ENCODE results near the gene CREB5. TPM values are rescaled to one million over a fixed set of nuclear protein-coding genes. Genes with fewer than 3 reads are reported as not detected.

CREB5 gene
- total RNA-seq, 1 experiment from 2014 or later: 2.1 TPM

GRCh38 chr7:28661826-28662595 lies 249.7 kb downstream of the CREB5 start:
- CTCF ChIA-PET: no interaction called here
- BruUV-seq (replicated peaks): no TSS peak
- H3K27me3 ChIP-seq (ENCODE audit: insufficient read depth, low read depth): no peaks in the 10 kb centered on the region
- no peak overlapping the region for H2AFZ ChIP-seq
- POLR2A ChIA-PET (ENCODE audit: unreplicated experiment): no interaction called here
- H3K27ac ChIP-seq: no peak overlapping the region
- H3K79me2 ChIP-seq (ENCODE audit: low read depth): no peaks in the 10 kb centered on the region
- peaks cover 23% of the 10 kb centered on the region for H3K9me3 ChIP-seq (ENCODE audit: insufficient read depth, low read depth)
- no peaks in the 10 kb centered on the region for H4K20me1 ChIP-seq (ENCODE audit: insufficient read depth)
- H3K4me2 ChIP-seq: no peak overlapping the region
- no peak for DNase-seq
- intact Hi-C loops (cut with micrococcal nuclease; ENCODE audit: unreplicated experiment): no loop called here
- no peaks in the 10 kb centered on the region for H3K9me2 ChIP-seq (ENCODE audit: insufficient read depth)
- H3K4me1 ChIP-seq (replicated peaks; ENCODE audit: insufficient read depth): 0 out of 2 replicates have a peak, but pooled peaks cover 4% of the 10 kb centered on the region
- no peaks in the 10 kb centered on the region for H3F3A ChIP-seq (ENCODE audit: insufficient read depth, low read depth)
- TF ChIP-seq EZH2 (IDR thresholded peaks at IDR 0.05; ENCODE audit: low read depth): no peak
- TF ChIP-seq, protein P1, sequence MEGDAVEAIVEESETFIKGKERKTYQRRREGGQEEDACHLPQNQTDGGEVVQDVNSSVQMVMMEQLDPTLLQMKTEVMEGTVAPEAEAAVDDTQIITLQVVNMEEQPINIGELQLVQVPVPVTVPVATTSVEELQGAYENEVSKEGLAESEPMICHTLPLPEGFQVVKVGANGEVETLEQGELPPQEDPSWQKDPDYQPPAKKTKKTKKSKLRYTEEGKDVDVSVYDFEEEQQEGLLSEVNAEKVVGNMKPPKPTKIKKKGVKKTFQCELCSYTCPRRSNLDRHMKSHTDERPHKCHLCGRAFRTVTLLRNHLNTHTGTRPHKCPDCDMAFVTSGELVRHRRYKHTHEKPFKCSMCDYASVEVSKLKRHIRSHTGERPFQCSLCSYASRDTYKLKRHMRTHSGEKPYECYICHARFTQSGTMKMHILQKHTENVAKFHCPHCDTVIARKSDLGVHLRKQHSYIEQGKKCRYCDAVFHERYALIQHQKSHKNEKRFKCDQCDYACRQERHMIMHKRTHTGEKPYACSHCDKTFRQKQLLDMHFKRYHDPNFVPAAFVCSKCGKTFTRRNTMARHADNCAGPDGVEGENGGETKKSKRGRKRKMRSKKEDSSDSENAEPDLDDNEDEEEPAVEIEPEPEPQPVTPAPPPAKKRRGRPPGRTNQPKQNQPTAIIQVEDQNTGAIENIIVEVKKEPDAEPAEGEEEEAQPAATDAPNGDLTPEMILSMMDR (conservative IDR thresholded peaks at IDR 0.05): no peak
- no peak overlapping the region for H3K4me3 ChIP-seq
- no peaks in the 10 kb centered on the region for H3K36me3 ChIP-seq (ENCODE audit: low read depth)

DNA sequence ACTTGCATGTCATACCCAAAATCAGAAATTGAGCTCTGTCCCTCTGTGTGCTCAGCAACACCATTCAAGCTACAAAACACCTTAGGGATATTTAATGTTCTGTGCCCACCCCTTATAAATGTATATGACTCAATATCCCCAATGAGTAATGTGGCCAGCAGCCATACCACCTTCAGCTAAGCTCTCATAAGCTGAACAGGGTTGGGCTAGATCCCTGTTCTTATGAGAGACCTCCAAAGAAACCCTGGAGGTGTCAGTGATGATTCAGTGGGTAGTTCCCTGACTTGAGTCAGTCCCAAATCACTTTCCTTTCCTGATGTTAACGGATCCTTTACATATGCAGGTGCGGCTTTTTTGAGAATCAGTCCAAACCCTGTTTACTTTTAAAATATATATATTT lies 253.8 kb downstream of the CREB5 start:
- Histone ChIP-seq H3K4me1 (replicated peaks; ENCODE audit: insufficient read depth) (0 out of 2 replicates have a peak, but pooled peaks cover 4% of the 10 kb centered on the region), H3K4me2 (no peak overlapping the region), H3K27me3 (ENCODE audit: insufficient read depth, low read depth) (no peaks in the 10 kb centered on the region), H3F3A (ENCODE audit: insufficient read depth, low read depth) (no peaks in the 10 kb centered on the region), H3K9me2 (ENCODE audit: insufficient read depth) (no peaks in the 10 kb centered on the region), H4K20me1 (ENCODE audit: insufficient read depth) (no peaks in the 10 kb centered on the region), H3K9me3 (ENCODE audit: insufficient read depth, low read depth) (peaks cover 4% of the 10 kb centered on the region; the same call in 1 of the 2 replicates), H3K36me3 (ENCODE audit: low read depth) (no peaks in the 10 kb centered on the region), H3K79me2 (ENCODE audit: low read depth) (no peaks in the 10 kb centered on the region), H2AFZ (no peak overlapping the region), H3K4me3 (no peak overlapping the region), H3K27ac (no peak overlapping the region)
- ChIA-PET POLR2A (ENCODE audit: unreplicated experiment) (no interaction called here), CTCF (no interaction called here)
- TF ChIP-seq EZH2 (IDR thresholded peaks at IDR 0.05; ENCODE audit: low read depth): no peak
- TF ChIP-seq, protein P1 (conservative IDR thresholded peaks at IDR 0.05): no peak
- BruUV-seq (replicated peaks): no TSS peak
- peak in 1 of 2 experiments; percentile 62 for DNase-seq
- intact Hi-C loops (cut with micrococcal nuclease; ENCODE audit: unreplicated experiment): no loop called here

DNA sequence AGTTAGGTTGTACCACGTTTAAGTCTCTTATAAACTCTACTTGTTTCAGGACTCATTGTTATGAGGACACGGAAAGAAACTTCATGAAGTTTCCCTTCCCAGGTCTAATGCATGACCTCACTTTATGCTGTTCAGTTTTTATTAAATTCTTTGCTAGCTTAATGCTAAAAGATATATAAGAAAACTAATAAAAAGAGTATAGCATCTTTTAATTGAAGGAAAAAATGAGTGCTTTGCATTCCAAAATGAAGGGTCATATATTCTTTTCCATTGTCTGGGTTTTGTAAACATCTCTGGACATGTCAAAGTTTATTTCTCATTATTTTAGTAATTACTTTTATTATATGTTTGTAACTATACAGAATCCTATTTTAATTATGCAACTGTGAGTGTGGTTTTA lies 255.8 kb downstream of the CREB5 start:
- ChIA-PET POLR2A (ENCODE audit: unreplicated experiment) (no interaction called here), CTCF (no interaction called here)

More for the DNA sequence above, 255.8 kb downstream of the CREB5 start:
- no peak overlapping the region for H3K4me2 ChIP-seq
- DNase-seq: no peak
- H3K9me2 ChIP-seq (ENCODE audit: insufficient read depth): no peaks in the 10 kb centered on the region
- H3K79me2 ChIP-seq (ENCODE audit: low read depth): no peaks in the 10 kb centered on the region
- TF ChIP-seq, protein P1 (conservative IDR thresholded peaks at IDR 0.05): no peak
- no peak for TF ChIP-seq EZH2 (IDR thresholded peaks at IDR 0.05; ENCODE audit: low read depth)
- 0 out of 2 replicates have a peak, but pooled peaks cover 4% of the 10 kb centered on the region for H3K4me1 ChIP-seq (replicated peaks; ENCODE audit: insufficient read depth)
- peaks cover 4% of the 10 kb centered on the region; the same call in 1 of the 2 replicates for H3K9me3 ChIP-seq (ENCODE audit: insufficient read depth, low read depth)
- H3K27me3 ChIP-seq (ENCODE audit: insufficient read depth, low read depth): no peaks in the 10 kb centered on the region
- no peak overlapping the region for H3K27ac ChIP-seq
- no peaks in the 10 kb centered on the region for H4K20me1 ChIP-seq (ENCODE audit: insufficient read depth)
- no TSS peak for BruUV-seq (replicated peaks)
- no peaks in the 10 kb centered on the region for H3K36me3 ChIP-seq (ENCODE audit: low read depth)
- H3F3A ChIP-seq (ENCODE audit: insufficient read depth, low read depth): no peaks in the 10 kb centered on the region
- no peak overlapping the region for H3K4me3 ChIP-seq
- intact Hi-C loops (cut with micrococcal nuclease; ENCODE audit: unreplicated experiment): no loop called here
- H2AFZ ChIP-seq: no peak overlapping the region
